Measurements from ENCODE around the gene CSNK1G1. TPM values are rescaled to one million over a fixed set of nuclear protein-coding genes. Genes with fewer than 3 reads are reported as not detected.
A peak's percentile ranks its signal among the peaks of the same experiment; 100 is the strongest.

CSNK1G1 gene
- total and polyA plus RNA-seq, 10 donors: 2.0 to 27.1 (median 19.3) TPM

DNA sequence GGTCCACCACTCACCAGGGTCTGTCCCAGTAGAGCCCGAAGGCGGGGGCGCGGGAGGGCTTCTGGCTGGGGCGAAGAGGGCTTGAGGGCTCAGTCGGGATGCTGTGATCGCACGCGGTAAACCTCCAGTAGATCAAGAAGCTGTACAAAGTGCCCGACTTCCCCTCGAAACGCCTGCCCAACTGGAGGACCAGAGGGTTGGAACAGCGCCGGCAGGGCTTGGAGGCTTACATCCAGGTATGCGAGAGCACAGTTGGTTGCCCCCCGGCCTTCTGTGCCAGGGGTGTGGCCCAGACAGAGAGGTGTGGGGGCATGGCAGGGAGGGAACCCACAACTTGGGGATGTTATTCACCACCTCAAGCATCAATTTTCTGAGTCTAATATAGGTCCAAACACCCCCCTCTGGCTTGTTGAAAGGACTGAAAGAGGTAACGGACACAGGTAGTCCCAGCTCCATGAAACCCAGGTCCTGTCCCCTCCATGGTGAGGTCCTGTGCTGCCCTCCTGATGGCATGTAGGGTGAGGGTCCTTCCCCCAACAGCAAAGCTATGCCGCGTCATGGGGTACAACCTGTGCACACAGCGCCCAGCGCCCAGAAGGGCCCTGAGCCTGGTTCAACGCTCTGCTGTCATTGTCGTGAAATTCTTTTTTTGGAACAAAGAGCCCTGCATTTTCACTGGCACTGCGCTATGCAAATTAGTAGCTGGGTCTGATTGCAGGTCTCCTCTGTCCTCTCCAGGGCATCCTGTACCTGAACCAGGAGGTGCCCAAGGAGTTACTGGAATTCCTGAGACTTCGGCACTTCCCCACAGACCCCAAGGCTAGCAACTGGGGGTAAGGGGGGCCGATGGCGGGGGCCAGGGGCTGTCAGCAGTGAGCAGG, 203.2 kb downstream of the CSNK1G1 start:
- Histone ChIP-seq H3K4me1 (peaks cover 17 to 69% (median 56%) of the 10 kb centered on the region in 6 donors), H3K9me3 (no peaks in the 10 kb centered on the region), H3K27me3 (replicated peaks in 1 of 7) (peaks cover 0 to 29% (median 21%) of the 10 kb centered on the region in 7 donors), H3K36me3 (peaks cover 0 to 42% (median 39%) of the 10 kb centered on the region in 6 donors), H3K4me3 (peak overlapping the region; percentile 41 to 73 (median 61)), H3K27ac (peak overlapping the region in 6 of 8 donors; percentile 4 to 85 (median 69))
- no peak for DNase-seq
- TF ChIP-seq, protein P1, sequence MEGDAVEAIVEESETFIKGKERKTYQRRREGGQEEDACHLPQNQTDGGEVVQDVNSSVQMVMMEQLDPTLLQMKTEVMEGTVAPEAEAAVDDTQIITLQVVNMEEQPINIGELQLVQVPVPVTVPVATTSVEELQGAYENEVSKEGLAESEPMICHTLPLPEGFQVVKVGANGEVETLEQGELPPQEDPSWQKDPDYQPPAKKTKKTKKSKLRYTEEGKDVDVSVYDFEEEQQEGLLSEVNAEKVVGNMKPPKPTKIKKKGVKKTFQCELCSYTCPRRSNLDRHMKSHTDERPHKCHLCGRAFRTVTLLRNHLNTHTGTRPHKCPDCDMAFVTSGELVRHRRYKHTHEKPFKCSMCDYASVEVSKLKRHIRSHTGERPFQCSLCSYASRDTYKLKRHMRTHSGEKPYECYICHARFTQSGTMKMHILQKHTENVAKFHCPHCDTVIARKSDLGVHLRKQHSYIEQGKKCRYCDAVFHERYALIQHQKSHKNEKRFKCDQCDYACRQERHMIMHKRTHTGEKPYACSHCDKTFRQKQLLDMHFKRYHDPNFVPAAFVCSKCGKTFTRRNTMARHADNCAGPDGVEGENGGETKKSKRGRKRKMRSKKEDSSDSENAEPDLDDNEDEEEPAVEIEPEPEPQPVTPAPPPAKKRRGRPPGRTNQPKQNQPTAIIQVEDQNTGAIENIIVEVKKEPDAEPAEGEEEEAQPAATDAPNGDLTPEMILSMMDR (IDR thresholded peaks at IDR 0.05 in 8 of 11, conservative IDR thresholded peaks at IDR 0.05 in 3 of 11): no peak
- TF ChIP-seq POLR2AphosphoS5 (IDR thresholded peaks at IDR 0.05) (peak in 1 of 3 donors; percentile 55), POLR2A (IDR thresholded peaks at IDR 0.05) (no peak)
- intact Hi-C loops (cut with DNase I; ENCODE audit: low total_unique reads): no loop called here
- 15 to 28% (median 22%) methylated on average over 13 to 27 of the region's 27 CpGs for WGBS, 5 donors

DNA sequence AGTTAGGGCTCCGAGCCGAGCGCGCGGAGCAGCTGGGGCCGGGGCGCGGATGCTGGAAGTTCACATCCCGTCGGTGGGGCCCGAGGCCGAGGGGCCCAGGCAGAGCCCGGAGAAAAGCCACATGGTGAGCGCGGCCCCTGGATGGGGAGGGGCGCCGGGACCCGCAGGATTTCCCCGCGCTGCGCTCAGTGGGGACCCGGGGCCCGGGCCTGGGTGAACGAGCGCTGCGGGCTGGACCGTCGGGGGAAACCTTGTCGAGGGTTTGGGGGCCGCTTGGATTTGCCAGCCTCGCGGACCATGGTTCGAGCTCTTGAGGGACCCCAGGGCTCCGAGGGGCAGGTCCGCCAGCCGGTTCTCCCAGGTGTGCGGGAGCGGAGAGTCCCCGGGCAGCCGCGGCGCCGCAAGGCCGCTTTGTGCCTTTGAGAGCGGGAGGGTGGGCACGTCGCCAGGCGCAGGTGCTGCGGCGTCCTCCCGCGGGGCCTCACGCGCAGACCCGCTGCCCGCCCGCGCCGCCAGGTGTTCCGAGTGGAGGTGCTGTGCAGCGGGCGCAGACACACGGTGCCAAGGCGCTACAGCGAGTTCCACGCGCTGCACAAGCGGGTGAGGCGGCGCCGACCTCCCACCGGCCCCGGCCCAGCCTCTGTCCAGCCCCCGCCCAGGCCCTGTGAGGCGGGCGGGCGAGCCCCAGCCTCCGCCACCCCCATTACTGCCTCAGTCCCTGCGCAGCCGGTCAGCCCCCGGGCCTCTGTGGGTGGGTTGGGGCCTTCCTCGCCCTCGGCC, 204.1 kb downstream of the CSNK1G1 start, which contains the start of gene SNX22:
SNX22 (plus strand) TSS at position 5 of the 780 bp plus-strand sequence; CDS start at position 50, 45 bp downstream.
- TF ChIP-seq POLR2A (IDR thresholded peaks at IDR 0.05) (peak in 1 of 3 donors; percentile 36), POLR2AphosphoS5 (IDR thresholded peaks at IDR 0.05) (peak; percentile 49 to 79 (median 76))
- TF ChIP-seq, protein P1 (IDR thresholded peaks at IDR 0.05 in 8 of 11, conservative IDR thresholded peaks at IDR 0.05 in 3 of 11): no peak
- intact Hi-C loops (cut with DNase I; ENCODE audit: low total_unique reads): no loop called here
- H3K4me1 ChIP-seq: peaks cover 17 to 61% (median 52%) of the 10 kb centered on the region in 6 donors
- peaks cover 0 to 37% (median 31%) of the 10 kb centered on the region in 6 donors for H3K36me3 ChIP-seq
- peak within 1 kb of the TSS in 7 of 8 donors; percentile 7 to 85 (median 64) for H3K27ac ChIP-seq
- DNase-seq: peak; percentile 86
- H3K27me3 ChIP-seq (replicated peaks in 1 of 7): peaks cover 0 to 29% (median 21%) of the 10 kb centered on the region in 7 donors
- no peaks in the 10 kb centered on the region for H3K9me3 ChIP-seq
- 1 to 2% (median 1%) methylated on average over 23 to 83 of the region's 83 CpGs for WGBS, 5 donors
- H3K4me3 ChIP-seq: peak within 1 kb of the TSS; percentile 41 to 73 (median 61)

DNA sequence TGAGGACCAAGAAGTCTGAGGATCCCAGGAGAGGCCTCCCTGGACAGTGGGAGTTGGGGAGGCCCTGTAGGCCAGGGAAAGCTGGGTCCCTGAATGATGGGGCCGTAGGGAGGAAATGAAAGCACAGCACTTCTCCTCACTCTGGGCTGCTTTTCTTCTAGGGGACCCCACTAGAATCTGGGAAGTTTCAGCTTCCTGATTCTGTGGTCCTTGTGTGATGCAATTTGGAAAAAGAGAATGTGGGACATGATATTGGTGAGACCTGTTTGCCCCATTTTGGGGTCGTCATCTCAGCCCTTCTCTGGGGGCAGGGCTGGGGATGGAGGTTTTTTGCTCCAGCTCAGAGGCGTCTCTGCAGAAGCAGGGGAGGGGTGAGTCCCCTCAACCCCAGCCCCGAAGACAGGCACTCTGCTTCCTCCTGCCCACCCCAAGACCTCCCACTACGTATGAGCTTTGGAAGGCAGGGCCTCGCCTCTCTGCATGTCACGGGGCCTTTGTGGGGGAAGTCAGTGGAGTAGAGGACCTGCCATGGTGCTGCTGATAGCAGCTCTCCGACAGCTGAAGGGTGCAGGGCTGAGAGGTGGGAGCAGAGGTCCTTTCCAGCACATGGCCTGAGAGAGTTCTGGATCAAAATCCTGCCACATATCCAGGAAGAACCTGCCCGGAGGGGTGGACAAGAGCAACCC, 205.9 kb downstream of the CSNK1G1 start:
- H3K4me1 ChIP-seq: peaks cover 17 to 58% (median 52%) of the 10 kb centered on the region in 6 donors
- no peak for DNase-seq
- H3K27me3 ChIP-seq (replicated peaks in 1 of 7): peaks cover 0 to 29% (median 21%) of the 10 kb centered on the region in 7 donors
- H3K27ac ChIP-seq: peak overlapping the region in 2 of 8 donors; percentile 19 to 28
- H3K36me3 ChIP-seq: peaks cover 0 to 35% (median 22%) of the 10 kb centered on the region in 6 donors
- WGBS, 5 donors: 42 to 55% (median 49%) methylated on average over 9 of the region's 9 CpGs
- no peaks in the 10 kb centered on the region for H3K9me3 ChIP-seq
- TF ChIP-seq, protein P1 (IDR thresholded peaks at IDR 0.05 in 8 of 11, conservative IDR thresholded peaks at IDR 0.05 in 3 of 11): no peak
- TF ChIP-seq POLR2A (IDR thresholded peaks at IDR 0.05) (no peak), POLR2AphosphoS5 (IDR thresholded peaks at IDR 0.05) (peak in 1 of 3 donors; percentile 35)
- intact Hi-C loops (cut with DNase I; ENCODE audit: low total_unique reads): no loop called here
- H3K4me3 ChIP-seq: no peak overlapping the region
